8988T (cell line): ENCODE data around the gene CENPS.
"Not testable (repeated sequence)": the region's sequence is repeated elsewhere in the genome, so short reads cannot be mapped to it uniquely, and the experiment has no call there.

Experiments
- DNase-seq: peaks from one replicate; pipeline ENCODE4 v3.0.0; 2011

CENPS gene

DNA sequence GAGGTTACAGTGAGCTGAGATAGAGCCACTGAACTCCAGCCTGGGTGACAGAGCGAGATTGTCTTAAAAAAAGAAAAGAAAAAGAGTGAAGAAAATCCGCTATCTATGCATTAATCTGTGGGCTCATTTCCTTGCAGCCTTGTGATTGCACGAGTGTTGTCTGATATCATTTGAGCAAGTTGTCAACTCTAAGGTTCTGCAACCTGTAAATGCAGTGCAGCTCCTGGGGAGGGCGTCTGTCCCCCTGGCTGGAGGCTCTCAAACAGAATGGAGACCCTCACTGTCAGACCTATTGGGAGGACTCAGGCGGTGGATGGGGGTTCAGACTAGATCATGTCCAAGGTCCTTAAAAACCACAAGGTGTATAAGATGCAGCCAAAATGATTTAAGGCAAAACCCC is 25.8 kb downstream of the CENPS start:
- no peak for DNase-seq

DNA sequence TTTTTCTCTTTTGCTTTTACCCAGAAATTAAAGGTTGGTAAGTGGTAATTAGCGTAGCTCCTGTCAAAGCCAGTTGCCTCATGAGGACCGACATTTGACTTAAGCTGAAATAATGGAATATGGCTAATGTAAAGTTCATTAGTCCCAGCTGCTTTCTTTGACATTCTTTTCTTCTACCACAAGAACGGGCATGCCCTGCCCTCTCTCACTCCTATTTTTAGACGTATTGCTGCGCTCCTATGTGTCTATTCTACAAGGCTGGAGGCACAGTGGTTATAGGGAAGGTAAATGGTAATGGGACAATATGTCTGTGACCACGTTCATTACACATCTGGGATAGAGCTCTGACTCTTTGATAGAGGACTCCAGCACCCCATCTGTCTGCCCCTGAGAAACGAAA is 26.4 kb downstream of the CENPS start:
- DNase-seq, result no peak

DNA sequence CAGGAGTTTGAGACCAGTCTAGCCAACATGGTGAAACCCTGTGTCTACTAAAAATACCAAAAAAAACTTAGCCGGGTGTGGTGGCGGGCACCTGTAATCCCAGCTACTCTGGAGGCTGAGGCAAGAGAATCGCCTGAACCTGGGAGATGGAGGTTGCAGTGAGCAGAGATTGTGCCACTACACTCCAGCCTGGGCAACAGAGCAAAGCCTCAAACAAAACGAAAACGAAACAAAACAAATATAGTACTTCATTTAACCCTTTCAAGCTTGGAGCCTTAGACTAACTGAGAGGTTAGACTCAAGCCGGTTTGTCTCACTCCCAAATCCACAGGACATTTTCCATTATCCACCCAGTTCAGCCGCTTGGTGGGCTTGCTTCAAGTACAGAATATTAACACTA is 27.2 kb downstream of the CENPS start:
- DNase-seq, result not testable (repeated sequence)

DNA sequence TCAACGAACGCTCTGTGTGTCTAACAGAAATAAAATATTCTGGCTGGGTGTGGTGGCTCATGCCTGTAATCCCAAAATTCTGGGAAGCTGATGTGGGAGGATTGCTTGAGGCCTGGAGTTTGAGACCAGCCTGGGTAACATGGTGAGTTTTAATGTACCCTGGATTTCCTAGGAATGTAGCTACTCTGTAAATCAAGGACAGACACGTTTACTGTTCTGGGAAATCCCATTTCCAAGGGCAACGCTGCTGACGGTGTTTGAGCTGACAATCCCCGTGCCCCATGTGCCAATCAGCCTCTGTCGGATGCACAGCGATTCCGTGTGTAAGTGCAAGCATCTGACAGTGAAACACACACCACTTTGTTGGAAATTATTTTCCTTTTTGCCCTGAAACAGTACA is 27.6 kb downstream of the CENPS start:
- DNase-seq, result no peak

DNA sequence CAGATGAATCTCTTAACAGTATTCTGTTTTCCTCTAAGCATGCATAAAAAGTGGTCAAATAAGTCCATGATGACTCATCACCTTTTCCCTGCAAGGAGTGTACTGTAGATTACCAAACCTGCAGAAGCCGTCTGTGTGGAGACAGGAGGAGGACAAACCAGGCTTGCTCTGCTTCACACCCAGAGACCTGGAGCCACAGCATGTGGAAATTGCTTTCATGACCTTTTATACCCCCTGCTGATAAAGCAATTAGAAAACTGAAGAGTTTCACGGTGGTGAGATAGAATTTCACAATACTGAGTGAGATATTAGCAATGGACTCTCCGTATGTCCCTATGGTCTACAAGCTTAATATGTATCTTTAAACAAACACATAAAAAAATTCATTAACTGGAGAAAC is 29.0 kb downstream of the CENPS start:
- DNase-seq, result no peak

DNA sequence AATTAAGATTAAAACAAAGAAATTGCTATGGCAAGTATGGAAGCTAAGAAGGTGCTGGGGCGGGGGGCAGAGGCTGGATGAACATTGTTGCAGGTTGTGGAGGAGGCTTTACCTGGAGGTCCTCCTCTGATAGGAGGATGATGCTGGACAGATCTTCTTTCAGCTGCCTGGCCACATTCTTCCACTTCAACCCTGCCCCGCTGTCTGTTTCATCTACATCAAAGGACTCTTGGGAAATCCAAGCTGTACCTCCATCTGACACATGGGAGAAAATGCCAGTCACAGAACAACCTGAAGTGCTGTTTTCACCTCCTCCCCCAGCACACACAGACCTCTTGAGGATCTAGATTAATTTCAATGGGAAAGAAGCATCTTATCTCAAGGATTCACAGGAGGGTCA is 36.8 kb downstream of the CENPS start:
- no peak for DNase-seq

DNA sequence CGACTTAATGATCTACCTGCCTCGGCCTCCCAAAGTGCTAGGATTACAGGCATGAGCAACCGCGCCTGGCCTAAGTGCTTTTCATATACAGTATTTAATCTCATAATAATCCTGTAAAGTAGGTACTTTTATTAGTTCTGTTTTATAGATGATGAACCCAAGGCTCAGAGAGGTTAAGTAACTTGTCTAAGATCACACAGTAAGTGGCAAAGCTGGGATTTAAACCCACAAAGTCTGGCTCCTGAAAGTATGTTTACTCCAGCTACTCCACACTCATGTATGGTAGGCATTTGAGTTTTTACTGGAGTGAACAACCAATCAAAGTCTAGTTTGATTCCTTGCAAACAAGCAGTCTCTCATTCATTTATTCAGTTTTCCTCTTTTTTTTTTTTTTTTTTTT is 39.8 kb downstream of the CENPS start:
- no peak for DNase-seq

DNA sequence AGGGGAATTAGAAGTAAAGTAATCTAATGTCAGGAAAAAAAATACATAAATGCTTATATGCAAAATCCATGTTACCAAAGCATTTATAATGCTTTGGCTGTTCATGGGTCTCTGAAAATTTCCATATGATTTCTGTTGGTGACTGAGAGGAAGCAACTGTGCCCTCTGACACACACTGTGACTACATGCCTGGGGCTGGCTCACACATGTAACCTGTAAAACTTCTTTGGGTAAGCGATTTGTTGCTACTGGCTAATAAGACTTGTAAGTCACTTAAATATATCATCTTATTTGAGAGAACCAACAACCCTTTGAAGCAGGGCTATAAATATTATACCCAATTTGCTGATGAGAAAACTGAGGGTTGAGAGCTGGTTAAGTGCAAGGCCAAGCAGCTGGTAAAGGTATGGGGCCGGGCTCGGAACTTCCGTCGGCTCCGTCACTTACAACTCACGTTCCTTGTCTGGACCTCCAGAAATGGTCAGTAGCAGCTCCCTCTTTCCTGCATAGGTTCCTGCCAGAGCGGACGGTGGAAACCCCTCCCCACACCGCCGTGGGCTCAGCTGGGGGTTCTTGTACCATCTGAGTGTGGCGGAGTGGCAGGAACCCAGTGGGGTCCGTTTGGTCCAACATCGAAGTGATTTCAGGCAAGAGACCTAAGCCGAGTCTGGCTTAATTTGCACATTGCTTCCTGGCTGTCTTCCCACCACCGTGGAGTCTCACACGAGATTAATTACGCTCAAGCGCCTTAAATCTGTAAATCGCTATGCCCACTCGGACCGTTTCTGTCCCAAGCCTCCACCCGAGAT is 41.4 kb downstream of the CENPS start:
- no peak for DNase-seq

DNA sequence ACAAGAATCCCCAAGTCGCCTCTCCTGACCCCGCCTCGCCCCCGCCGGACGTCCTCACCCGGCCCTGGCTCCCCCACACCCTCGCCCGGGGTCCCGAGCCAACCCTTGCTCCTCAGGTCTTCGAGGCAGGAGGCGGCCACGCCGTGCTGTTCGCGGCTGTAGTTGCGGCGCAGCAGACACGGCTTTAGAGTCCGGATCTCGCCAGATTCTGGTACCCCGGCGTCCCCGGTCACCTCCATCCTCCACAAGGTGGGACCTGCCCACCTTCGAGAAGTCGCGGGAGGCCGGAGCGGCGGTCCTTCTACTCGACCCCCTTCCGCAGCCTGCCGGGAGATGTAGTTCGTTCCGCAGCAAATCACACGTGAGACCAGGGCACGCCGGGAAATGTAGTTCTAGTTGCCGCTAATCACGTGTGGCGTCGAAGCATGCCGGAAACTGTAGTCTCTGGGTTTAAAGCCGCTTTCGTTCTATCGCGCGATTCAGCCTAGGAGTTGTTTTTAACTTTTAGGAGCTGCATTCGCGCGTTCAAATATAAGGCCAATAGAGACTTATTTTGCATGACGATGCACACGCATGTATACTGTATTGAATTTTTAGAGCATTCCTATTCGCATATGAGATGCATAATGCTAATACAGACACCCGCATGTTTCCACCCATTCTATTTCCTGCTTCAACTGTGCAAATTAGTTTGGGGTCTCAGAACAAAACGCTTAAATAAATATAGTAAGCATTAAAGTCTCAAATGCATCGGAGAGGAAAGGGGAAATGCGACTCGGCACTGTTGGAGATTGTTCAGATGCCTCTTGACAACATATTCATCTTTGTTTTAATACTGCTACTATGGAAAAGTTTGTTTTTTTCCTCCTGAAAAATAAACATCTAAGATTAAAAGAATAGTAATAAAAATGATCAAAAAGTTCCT is 42.2 kb downstream of the CENPS start, which contains the start of gene DFFA:
TSS of gene DFFA (minus strand) at position 310 of the 925 bp plus-strand sequence. CDS start at position 239, 71 bp downstream.
- DNase-seq, result peak; percentile 74

DNA sequence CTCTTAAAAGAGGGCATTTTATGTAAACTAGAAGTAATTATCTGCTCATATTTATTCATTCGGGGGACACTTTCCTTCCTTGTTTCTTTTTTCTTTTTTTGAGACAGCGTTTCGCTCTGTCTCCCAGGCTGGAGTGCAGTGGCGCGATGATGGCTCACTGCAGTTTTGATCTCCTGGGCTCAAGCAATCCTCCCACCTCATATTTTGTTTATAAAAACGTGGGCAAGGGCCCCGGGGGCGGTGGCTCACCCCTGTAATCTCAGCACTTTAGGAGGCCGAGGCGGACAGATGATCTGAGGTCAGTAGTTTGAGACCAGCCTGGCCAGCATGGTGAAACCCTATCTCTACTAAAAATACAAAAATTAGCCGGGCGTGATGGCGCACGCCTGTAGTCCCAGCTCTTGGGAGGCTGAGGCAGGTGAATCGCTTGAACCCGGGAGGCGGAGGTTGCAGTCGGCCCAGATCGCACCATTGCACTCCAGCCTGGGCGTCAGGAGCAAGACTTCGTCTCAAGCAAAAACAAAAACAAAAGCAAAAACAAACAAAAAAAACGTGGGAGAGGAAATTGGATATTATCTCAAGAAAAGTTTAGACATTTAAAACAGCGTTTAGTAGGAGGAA is 43.0 kb downstream of the CENPS start:
- DNase-seq, result no peak

DNA sequence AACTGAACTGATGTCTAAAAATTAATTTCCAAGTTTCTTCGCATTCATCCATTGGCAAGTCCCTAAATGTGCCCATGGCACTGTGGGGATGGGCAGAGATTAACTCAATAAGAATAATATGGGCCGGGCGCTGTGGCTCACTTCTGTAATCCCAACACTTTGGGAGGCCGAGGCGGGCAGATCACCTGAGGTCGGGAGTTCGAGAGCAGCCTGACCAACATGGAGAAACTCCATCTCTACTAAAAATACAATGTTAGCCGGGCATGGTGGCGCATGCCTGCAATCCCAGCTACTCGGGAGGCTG is 44.0 kb downstream of the CENPS start:
- DNase-seq, result not testable (repeated sequence)

DNA sequence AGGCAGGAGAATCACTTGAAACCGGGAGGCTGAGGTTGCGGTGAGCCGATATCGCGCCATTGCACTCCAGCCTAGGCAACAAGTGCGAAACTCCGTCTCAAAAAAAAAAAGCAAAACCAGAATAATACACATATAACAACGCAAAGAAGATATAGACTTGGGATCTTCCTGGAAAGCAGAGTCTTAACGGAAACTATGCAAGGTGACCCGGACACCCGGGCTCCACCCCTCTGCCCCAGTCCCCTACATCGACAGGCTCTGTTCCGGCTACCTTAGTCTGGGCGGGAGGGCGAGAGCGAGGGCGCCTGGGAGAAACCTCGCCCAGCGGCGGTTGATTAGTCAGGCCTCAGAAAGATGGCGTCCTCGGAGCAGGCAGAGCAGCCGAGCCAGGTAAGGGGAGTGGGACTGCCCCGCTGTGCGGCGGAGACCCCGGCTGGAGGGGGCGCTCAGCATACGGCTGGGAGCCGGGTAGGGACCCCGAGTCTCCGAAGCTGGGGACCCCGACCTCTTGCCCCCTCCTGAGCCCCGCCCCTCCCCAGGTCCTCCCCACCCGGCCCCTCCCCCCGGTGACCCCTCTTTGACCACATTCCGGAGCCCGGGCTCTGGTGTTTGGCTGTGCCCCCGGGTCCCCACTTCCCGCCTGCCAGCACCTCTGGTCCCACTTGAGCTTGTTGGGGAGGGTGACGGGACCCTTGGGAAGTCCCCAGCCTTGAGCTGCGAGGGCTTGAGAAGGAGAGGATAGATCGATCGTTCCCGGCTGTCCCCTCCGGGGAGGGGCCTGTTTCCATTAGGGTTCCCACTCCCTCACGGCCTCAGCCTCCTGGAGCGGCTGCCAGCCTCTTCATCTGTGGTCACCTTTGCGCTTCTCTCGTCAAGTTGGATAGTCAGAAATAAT is 44.6 kb downstream of the CENPS start, which contains the start of gene PEX14:
TSS of gene PEX14 (plus strand) at position 338 of the 895 bp plus-strand sequence. CDS start at position 355, 17 bp downstream.
- peak; percentile 79 for DNase-seq

DNA sequence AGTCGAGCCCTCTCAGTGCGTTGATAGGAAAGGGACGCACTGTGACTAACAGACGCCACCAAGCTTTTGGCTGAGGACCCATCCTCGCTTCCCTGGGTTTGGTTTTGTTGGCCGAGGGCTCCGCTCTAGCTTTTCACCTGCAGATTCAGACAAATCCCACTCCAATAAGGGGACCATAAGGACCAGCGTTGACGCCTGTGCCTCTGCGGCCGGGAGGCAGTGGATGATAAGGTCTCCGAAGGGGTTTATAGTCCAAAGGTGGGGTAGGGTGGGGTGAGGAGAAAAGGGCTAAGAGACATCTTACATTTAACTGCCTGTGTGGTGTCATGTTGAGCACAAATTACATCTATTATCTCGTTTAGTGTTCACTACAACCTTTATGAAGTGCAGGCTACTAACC is 45.3 kb downstream of the CENPS start:
- DNase-seq, result no peak

DNA sequence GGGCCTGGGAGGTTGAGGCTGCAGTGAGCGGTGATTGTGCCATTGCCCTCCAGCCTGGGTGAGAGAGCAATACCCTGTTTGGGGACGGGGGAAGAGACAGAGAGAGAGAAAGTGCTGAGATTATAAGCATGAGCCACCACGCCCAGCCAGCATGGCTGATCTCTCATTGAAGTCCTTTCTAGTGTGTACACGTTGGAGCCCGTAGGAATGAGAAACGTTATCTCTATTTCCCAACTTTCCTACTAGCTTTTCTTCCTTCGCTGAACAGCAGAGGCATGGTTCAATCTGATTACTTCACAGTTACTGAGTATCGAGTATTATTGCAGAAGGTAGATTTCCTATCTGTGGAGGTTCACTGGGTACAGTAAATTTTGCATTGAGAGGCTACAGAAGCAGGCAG is 49.1 kb downstream of the CENPS start:
- DNase-seq, result no peak

DNA sequence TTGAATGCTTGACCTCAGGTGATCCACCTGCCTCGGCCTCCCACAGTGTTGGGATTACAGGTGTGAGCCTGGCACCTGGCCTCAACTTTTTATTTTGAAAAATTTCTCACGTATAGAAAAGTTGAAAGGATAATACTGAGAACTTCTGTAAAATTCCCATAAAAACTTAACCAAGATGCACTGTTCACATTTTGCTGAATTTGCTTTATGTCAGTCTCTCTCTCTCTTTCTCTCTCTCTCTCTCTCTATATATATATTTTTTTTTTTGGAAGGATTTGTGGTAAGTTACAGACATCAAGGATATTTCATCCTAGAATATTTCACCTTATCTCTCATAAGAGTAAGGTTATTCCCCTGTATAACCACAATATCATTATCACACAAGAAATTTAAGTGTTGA is 50.4 kb downstream of the CENPS start:
- no peak for DNase-seq

DNA sequence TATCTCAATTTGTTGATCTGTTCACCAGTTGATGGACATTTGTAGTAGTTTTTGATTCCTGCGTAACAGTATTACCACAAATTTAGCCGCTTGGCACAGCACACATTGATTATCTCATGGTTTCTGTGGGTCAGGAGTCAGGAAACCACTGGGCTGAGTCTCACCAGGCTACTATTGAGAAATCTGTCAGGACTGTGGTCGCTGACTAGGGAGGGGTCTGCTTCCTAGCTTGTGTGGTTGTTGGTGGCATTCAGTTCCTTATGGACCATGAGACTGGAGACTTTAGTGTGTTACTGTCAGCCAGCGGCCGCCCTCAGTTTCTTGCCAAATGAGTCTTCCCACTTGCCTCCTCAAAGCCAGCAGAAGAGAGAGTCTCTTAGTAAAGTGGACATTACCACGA is 54.3 kb downstream of the CENPS start:
- DNase-seq, result no peak

DNA sequence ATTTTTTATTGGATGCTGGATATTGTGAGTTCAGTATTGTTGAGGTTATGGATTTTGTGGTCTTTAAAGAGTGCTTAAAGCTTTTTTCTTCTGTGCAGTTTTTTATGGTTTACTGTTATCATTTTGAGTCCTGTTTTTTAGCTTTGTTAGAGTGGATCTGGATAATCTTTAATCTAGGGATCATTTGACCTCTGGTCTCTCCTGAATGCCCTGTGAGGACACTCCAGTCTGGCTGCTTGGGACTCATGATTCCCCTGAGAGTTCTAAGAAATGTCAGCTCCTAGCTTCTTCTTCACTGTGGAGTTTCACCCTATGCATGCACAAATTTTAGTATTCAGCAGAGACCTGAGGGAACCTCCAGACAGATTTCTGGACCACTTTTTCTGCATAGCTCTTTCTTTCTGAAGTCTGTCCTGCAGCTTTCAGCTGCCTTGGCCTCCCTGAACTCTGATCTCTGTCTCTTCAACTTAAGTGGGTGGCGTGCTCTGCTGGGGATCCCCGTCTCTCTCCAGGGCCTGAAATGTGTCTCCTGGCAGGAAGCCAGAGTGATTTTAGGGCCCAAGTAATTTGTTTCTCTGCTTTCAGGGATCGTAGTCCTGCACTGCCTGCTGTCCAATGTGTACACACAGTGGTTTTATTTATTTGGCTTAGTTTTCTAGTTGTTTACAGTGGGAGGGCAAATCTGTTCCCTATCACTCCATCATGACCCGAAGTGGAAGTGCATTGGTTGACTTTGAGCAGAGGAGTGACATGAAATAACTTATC is 59.2 kb downstream of the CENPS start:
- no peak for DNase-seq

DNA sequence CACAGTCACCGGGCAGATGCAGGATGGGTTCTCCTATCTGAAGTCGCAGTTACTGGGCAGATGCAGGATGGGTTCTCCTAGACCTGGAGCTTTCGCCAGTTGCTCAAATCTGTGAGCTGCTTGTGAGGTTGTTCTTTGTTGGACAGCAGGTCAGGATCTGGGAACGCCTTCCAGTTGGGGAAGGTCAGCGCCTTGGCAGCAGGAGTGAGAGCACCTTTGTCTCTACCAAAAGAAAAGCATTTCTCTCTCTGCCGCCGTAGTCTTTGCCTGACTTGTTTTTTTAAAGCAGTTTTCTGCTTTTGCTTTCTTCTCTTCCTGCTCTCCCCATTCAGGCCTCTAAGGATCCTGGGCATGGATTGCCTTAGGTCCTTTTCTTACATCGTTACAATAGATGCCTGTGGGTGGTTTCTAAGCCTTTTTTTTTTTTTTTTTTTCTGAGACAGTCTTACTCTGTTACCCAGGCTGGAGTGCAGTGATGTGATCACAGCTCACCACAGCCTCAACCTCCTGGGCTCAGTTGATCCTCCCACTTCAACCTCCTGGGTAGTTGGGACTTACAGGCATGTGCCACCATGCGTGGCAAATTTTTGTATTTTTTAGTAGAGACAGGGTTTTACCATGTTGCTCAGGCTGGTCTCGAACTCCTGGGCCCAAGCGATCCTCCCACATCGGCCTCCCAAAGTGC is 60.2 kb downstream of the CENPS start:
- no peak for DNase-seq
